Smooth muscle cell (in vitro differentiated cells): ENCODE data around the gene KLHL11. TPM values are rescaled to one million over a fixed set of nuclear protein-coding genes. Genes with fewer than 3 reads are reported as not detected.
A peak's percentile ranks its signal among the peaks of the same experiment; 100 is the strongest.
"Not testable (repeated sequence)": the region's sequence is repeated elsewhere in the genome, so short reads cannot be mapped to it uniquely, and the experiment has no call there.

ENCODE experiments used
- DNase-seq: peaks from one replicate; lab custom pipeline; 2025; ENCODE audit not compliant: unreplicated experiment; lab: John Stamatoyannopoulos, UW
- H2AFZ ChIP-seq: fragments of 200-600 bp; sonication (generic); 2 replicates; pipeline ENCODE4 v1.6.0; 2016; ENCODE audit warnings: antibody characterized with exemption, low read depth, mild to moderate bottlenecking
- H3F3A ChIP-seq: fragments of 200-600 bp; sonication (generic); 2 replicates; pipeline ENCODE4 v1.6.0; 2017; ENCODE audit warnings: antibody characterized with exemption, low read depth
- H3K27ac ChIP-seq: fragments of 200-600 bp; sonication (generic); 2 replicates; pipeline ENCODE4 v1.5.1; 2016; ENCODE audit warnings: low read depth, mild to moderate bottlenecking
- H3K27me3 ChIP-seq: fragments of 200-600 bp; sonication (generic); 2 replicates; pipeline ENCODE4 v1.6.1; 2016; ENCODE audit warnings: low read depth, mild to moderate bottlenecking
- H3K36me3 ChIP-seq: fragments of 200-600 bp; sonication (generic); 2 replicates; pipeline ENCODE4 v1.5.1; 2016; ENCODE audit warnings: low read depth
- H3K4me1 ChIP-seq: fragments of 200-600 bp; sonication (generic); 2 replicates; pipeline ENCODE4 v1.5.1; 2016; ENCODE audit warnings: low read depth
- H3K4me2 ChIP-seq: fragments of 200-600 bp; sonication (generic); 2 replicates; pipeline ENCODE4 v1.6.0; 2016; ENCODE audit warnings: mild to moderate bottlenecking
- H3K4me3 ChIP-seq: fragments of 200-600 bp; sonication (generic); 2 replicates; pipeline ENCODE4 v1.5.1; 2016; ENCODE audit warnings: mild to moderate bottlenecking
- H3K79me2 ChIP-seq: fragments of 200-600 bp; sonication (generic); 2 replicates; pipeline ENCODE4 v1.6.0; 2016; ENCODE audit warnings: low read depth, mild to moderate bottlenecking
- H3K9ac ChIP-seq: fragments of 200-600 bp; sonication (generic); 2 replicates; pipeline ENCODE4 v1.6.0; 2016; ENCODE audit warnings: low read depth
- H3K9me3 ChIP-seq: fragments of 200-600 bp; sonication (generic); replicated peaks from 2 replicates; pipeline ENCODE4 v1.5.1; 2016; ENCODE audit warnings: low read depth
- H4K20me1 ChIP-seq: fragments of 200-600 bp; sonication (generic); 2 replicates; pipeline ENCODE4 v1.6.0; 2016; ENCODE audit warnings: low read depth
- CTCF ChIP-seq: fragments of 200-600 bp; sonication (generic); IDR thresholded peaks from 2 replicates; pipeline ENCODE4 v1.5.1; 2017; ENCODE audit warnings: borderline replicate concordance, mild to moderate bottlenecking, antibody characterized with exemption; ENCODE audit not compliant: insufficient read depth, poor library complexity, severe bottlenecking
- WGBS: methylation state at CpG from one replicate; pipeline ENCODE4 v1.1.7; 2016; ENCODE audit warnings: low lambda C conversion rate; 5-methylcytosine and 5-hydroxymethylcytosine counted together
- polyA plus RNA-seq: library from polyadenylated mRNA; unstranded; fragments of >200 nt; fragmentation: Nextera tagmentation; extraction: Ambion mirVana; gene quantifications from 2 replicates; pipeline ENCODE4 v1.2.1, GENCODE V29; 2016
- total RNA-seq: library from RNA; depleted of rRNA; stranded (reverse); fragments of >200 nt; gene quantifications from 2 replicates; pipeline ENCODE4 v1.2.3, GENCODE V29; 2014

Gene KLHL11
- total and polyA plus RNA-seq, 2 experiments from 2014 or later: 7.9 to 23.8 TPM

- no peak for TF ChIP-seq CTCF
- Histone ChIP-seq H3K27ac (no peak overlapping the region), H3K36me3 (peaks cover 35% of the 10 kb centered on the region), H3K9me3 (no peaks in the 10 kb centered on the region), H3K79me2 (peaks cover 23% of the 10 kb centered on the region), H3K4me2 (no peak overlapping the region), H3K4me3 (no peak overlapping the region), H4K20me1 (peaks cover 89% of the 10 kb centered on the region), H2AFZ (no peak overlapping the region), H3K27me3 (no peaks in the 10 kb centered on the region), H3K9ac (no peak overlapping the region), H3K4me1 (no peaks in the 10 kb centered on the region), H3F3A (no peaks in the 10 kb centered on the region)
- 94% methylated on average over 6 of the region's 6 CpGs for WGBS
- DNase-seq: no peak
Observed at GRCh38 chr17:41882756-41883155, 17.5 kb upstream of the KLHL11 start.

GRCh38 chr17:41880130-41880529 lies 14.9 kb upstream of the KLHL11 start:
- Histone ChIP-seq H3K4me1 (no peaks in the 10 kb centered on the region), H4K20me1 (peaks cover 69% of the 10 kb centered on the region), H3K79me2 (peaks cover 18% of the 10 kb centered on the region), H3K9me3 (no peaks in the 10 kb centered on the region), H3F3A (no peaks in the 10 kb centered on the region), H3K4me2 (no peak overlapping the region), H3K9ac (no peak overlapping the region), H3K27ac (no peak overlapping the region), H3K4me3 (no peak overlapping the region), H3K27me3 (no peaks in the 10 kb centered on the region), H3K36me3 (peaks cover 34% of the 10 kb centered on the region), H2AFZ (no peak overlapping the region)
- no peak for DNase-seq
- no peak for TF ChIP-seq CTCF
- 96% methylated on average over 4 of the region's 4 CpGs for WGBS

GRCh38 chr17:41874293-41874670 lies 9.1 kb upstream of the KLHL11 start:
- H3K9me3 ChIP-seq, H3K79me2 ChIP-seq, H3K27me3 ChIP-seq, H3K9ac ChIP-seq, H3K4me1 ChIP-seq, H3K4me3 ChIP-seq, H2AFZ ChIP-seq, H3K4me2 ChIP-seq, DNase-seq: not testable (repeated sequence)
- Histone ChIP-seq H3K36me3 (peaks cover 25% of the 10 kb centered on the region), H4K20me1 (peaks cover 33% of the 10 kb centered on the region), H3K27ac (peak overlapping the region; percentile 2), H3F3A (peaks cover 19% of the 10 kb centered on the region)
- 98% methylated on average over 9 of the region's 9 CpGs for WGBS

- peaks cover 26% of the 10 kb centered on the region for H3K36me3 ChIP-seq
Observed at GRCh38 chr17:41873559-41874292, 8.5 kb upstream of the KLHL11 start.

More at GRCh38 chr17:41873559-41874292, 8.5 kb upstream of the KLHL11 start:
- H3F3A ChIP-seq: peaks cover 25% of the 10 kb centered on the region
- H3K9me3 ChIP-seq: no peaks in the 10 kb centered on the region
- no peak overlapping the region for H3K9ac ChIP-seq
- H3K27me3 ChIP-seq: no peaks in the 10 kb centered on the region
- no peak overlapping the region for H3K4me3 ChIP-seq
- WGBS: 98% methylated on average over 10 of the region's 10 CpGs
- H4K20me1 ChIP-seq: peaks cover 30% of the 10 kb centered on the region
- H2AFZ ChIP-seq: no peak overlapping the region
- H3K4me2 ChIP-seq: no peak overlapping the region
- H3K4me1 ChIP-seq: no peaks in the 10 kb centered on the region
- no peak for DNase-seq
- peaks cover 3% of the 10 kb centered on the region for H3K79me2 ChIP-seq
- H3K27ac ChIP-seq: peak overlapping the region; percentile 2
- TF ChIP-seq CTCF: no peak
